ENCODE results near the gene NAT16.

DNA sequence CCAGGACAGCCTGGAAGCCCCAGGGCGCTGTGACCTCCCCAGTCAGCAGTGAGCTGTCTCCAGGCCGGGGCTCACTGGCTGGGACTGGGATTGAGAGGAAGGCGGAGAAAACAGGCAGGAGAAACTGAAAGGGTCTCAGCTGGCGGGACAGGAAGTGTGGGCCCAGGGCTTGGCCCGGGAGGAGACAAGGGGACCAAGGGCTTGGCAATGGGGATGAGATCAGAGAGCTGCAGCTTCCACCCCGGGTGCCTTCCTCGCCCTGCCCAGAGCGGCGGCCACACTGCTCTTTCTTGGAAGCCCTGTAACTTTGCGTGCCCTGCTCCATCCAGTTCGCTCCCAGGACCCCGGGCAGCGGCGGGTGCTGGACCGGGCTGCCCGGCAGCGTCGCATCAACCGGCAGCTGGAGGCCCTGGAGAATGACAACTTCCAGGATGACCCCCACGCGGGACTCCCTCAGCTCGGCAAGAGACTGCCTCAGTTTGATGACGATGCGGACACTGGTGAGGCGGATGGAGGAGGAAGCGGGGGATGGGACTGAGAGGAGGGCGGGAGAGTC lies 42.3 kb upstream of the NAT16 start:
- TF ChIP-seq POLR2AphosphoS5 (IDR thresholded peaks at IDR 0.05) (no peak), POLR2A (IDR thresholded peaks at IDR 0.05) (no peak)
- TF ChIP-seq, protein P1, sequence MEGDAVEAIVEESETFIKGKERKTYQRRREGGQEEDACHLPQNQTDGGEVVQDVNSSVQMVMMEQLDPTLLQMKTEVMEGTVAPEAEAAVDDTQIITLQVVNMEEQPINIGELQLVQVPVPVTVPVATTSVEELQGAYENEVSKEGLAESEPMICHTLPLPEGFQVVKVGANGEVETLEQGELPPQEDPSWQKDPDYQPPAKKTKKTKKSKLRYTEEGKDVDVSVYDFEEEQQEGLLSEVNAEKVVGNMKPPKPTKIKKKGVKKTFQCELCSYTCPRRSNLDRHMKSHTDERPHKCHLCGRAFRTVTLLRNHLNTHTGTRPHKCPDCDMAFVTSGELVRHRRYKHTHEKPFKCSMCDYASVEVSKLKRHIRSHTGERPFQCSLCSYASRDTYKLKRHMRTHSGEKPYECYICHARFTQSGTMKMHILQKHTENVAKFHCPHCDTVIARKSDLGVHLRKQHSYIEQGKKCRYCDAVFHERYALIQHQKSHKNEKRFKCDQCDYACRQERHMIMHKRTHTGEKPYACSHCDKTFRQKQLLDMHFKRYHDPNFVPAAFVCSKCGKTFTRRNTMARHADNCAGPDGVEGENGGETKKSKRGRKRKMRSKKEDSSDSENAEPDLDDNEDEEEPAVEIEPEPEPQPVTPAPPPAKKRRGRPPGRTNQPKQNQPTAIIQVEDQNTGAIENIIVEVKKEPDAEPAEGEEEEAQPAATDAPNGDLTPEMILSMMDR (IDR thresholded peaks at IDR 0.05 in 8 of 11, conservative IDR thresholded peaks at IDR 0.05 in 3 of 11) = no peak
